ENCODE measurements around the gene HEBP2.

The HEBP2 gene

GRCh38 chr6:138455746-138456400 is 51.9 kb downstream of the HEBP2 start:
- DNase-seq, result peak; percentile 59

GRCh38 chr6:138456401-138456790 is 52.4 kb downstream of the HEBP2 start:
- no peak for DNase-seq

- DNase-seq, result no peak
These were observed 57.6 kb downstream of the HEBP2 start for GRCh38 chr6:138461647-138462046.

GRCh38 chr6:138464085-138464484 is 60.1 kb downstream of the HEBP2 start:
- DNase-seq, result no peak

GRCh38 chr6:138465007-138465645 is 61.1 kb downstream of the HEBP2 start:
- DNase-seq, result peak; percentile 98

- DNase-seq, result no peak
These were observed 63.9 kb downstream of the HEBP2 start for GRCh38 chr6:138467901-138468300.

GRCh38 chr6:138468320-138469015 is 64.4 kb downstream of the HEBP2 start:
- DNase-seq, result peak; percentile 53
